Left ventricle myocardium superior (tissue), 1 donor: ENCODE measurements around the gene GPC3. TPM values are rescaled to one million over a fixed set of nuclear protein-coding genes. Genes with fewer than 3 reads are reported as not detected.
"Not testable (repeated sequence)": the region's sequence is repeated elsewhere in the genome, so short reads cannot be mapped to it uniquely, and the experiment has no call there.

Experiments
- ATAC-seq: fragments of 200-7000 bp; cut with Tn5 transposase; one replicate; pipeline ENCODE4 v1.9.1; 2020; ENCODE audit warnings: mild to moderate bottlenecking, moderate library complexity
- DNase-seq: peaks from one replicate; pipeline ENCODE4 v3.0.0-alpha.2; 2020
- intact Hi-C: fragments of 100-400 bp; cut with micrococcal nuclease; formaldehyde crosslinking; loops from one replicate; pipeline ENCODE4 v1.11.0; 2022
- total RNA-seq: library from RNA; stranded (reverse); fragmentation: NEBNext Ultra II Directional; extraction: Animal tissue kit (Norgen Biotek cat#: 25700); gene quantifications from one replicate; pipeline ENCODE4 v1.2.1, GENCODE V29; 2021
- donor health status: DM: no; HTN: yes; CAD: no; lungs with severe emphysema.

GPC3 gene
- total RNA-seq, 1 donor from 2014 or later, result 4.2 TPM

GRCh38 chrX:133747196-133747595, 238.2 kb downstream of the GPC3 start:
- DNase-seq (no peak), ATAC-seq (no peak)
- intact Hi-C loops, result no loop called here

GRCh38 chrX:133746593-133746992, 238.8 kb downstream of the GPC3 start:
- ATAC-seq, result no peak
- no peak for DNase-seq
- intact Hi-C loops, result no loop called here

- intact Hi-C loops, result no loop called here
- DNase-seq (no peak), ATAC-seq (no peak)
These were observed 240.0 kb downstream of the GPC3 start for GRCh38 chrX:133745349-133745748.

- intact Hi-C loops, result no loop called here
- ATAC-seq (peak; percentile 26), DNase-seq (no peak)
These were observed 242.6 kb downstream of the GPC3 start for GRCh38 chrX:133742602-133743305.

GRCh38 chrX:133741303-133741702, 244.1 kb downstream of the GPC3 start:
- intact Hi-C loops, result no loop called here
- no peak for ATAC-seq

GRCh38 chrX:133726642-133727041, 258.8 kb downstream of the GPC3 start:
- ATAC-seq (no peak), DNase-seq (no peak)
- intact Hi-C loops, result no loop called here

More at GRCh38 chrX:133741303-133741702, 244.1 kb downstream of the GPC3 start:
- no peak for DNase-seq

GRCh38 chrX:133726211-133726630, 259.2 kb downstream of the GPC3 start:
- intact Hi-C loops, result no loop called here
- DNase-seq (no peak), ATAC-seq (no peak)

GRCh38 chrX:133723930-133724329, 261.5 kb downstream of the GPC3 start:
- intact Hi-C loops, result no loop called here
- DNase-seq (no peak), ATAC-seq (no peak)

GRCh38 chrX:133722756-133723155, 262.6 kb downstream of the GPC3 start:
- ATAC-seq, result no peak
- DNase-seq, result no peak
- intact Hi-C loops, result no loop called here

- ATAC-seq, intact Hi-C loops, DNase-seq: not testable (repeated sequence)
These were observed 265.1 kb downstream of the GPC3 start for GRCh38 chrX:133720269-133720668.

GRCh38 chrX:133715715-133716114, 269.7 kb downstream of the GPC3 start:
- ATAC-seq (no peak), DNase-seq (no peak)
- intact Hi-C loops, result no loop called here

GRCh38 chrX:133709501-133709900, 275.9 kb downstream of the GPC3 start:
- intact Hi-C loops, result no loop called here
- no peak for DNase-seq
- no peak for ATAC-seq

GRCh38 chrX:133706890-133707289, 278.5 kb downstream of the GPC3 start:
- ATAC-seq, result no peak
- intact Hi-C loops, result no loop called here
- no peak for DNase-seq

- no peak for ATAC-seq
- no peak for DNase-seq
- intact Hi-C loops, result no loop called here
These were observed 283.2 kb downstream of the GPC3 start for GRCh38 chrX:133702230-133702629.

GRCh38 chrX:133699023-133699728, 286.2 kb downstream of the GPC3 start:
- no peak for ATAC-seq
- intact Hi-C loops, result no loop called here

GRCh38 chrX:133698298-133698697, 287.1 kb downstream of the GPC3 start:
- intact Hi-C loops, result no loop called here
- no peak for DNase-seq
- no peak for ATAC-seq

More at GRCh38 chrX:133699023-133699728, 286.2 kb downstream of the GPC3 start:
- DNase-seq, result no peak

- ATAC-seq, result no peak
- intact Hi-C loops, result no loop called here
- no peak for DNase-seq
These were observed 287.7 kb downstream of the GPC3 start for GRCh38 chrX:133697656-133698055.

- DNase-seq (no peak), ATAC-seq (no peak)
- intact Hi-C loops, result no loop called here
These were observed 295.3 kb downstream of the GPC3 start for GRCh38 chrX:133689997-133690599.

- DNase-seq (peak; percentile 30), ATAC-seq (peak; percentile 19)
- intact Hi-C loops, result no loop called here
These were observed 299.6 kb downstream of the GPC3 start for GRCh38 chrX:133685822-133686221.

GRCh38 chrX:133681897-133682296, 303.5 kb downstream of the GPC3 start:
- no peak for ATAC-seq
- no peak for DNase-seq

More at GRCh38 chrX:133681897-133682296, 303.5 kb downstream of the GPC3 start:
- intact Hi-C loops, result no loop called here
